Measurements from ENCODE around the gene CENPN.

The CENPN gene

DNA sequence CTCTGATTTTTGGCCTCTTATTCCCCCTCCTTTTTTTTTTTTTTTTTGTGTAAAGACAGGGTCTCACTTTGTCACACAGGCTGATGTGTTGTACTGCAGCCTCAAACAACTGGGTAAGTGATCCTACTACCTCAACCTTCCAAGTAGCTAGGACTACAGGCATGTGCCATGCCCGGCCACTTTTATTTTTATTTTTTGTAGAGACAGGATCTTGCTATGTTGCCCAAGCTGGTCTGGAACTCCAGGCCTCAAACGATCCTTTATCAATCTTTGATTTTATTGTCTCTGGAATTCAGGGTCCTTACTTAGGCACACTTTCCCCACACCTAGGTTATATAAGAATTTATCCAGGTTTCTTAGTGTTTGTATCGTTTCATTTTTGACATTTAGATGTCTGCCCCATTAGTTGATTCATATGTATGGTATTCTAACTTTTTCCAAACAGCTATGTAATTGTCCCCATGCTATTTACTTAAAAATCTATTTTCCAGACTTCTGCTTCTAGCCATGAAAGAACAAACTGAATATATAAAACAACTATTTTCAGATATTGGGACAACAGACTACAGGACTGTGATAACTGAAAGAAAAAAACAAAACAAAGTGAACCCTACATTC, 14.2 kb upstream of the CENPN start:
- no peak for DNase-seq

DNA sequence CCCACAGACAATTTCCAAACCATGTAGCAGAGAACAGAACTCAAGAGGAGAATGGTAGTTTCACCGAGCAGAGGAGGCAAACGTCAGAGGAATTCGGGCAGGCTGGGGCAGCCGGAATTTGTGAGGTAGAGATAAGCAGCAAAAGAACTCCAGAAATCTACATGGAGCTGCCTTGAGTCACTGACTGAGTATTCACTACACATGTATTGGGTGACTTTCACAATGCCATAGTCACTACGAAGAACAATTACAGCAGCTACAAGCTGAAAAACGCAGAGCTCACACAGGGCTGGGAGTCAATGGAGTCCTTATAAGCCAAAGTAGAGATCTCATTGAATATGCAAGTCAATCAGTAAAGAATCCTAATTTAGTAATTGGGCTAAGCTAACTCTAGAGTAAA, 13.7 kb upstream of the CENPN start:
- no peak for DNase-seq

- no peak for DNase-seq
Observed at GRCh38 chr16:80993834-80994233, 13.2 kb upstream of the CENPN start.

GRCh38 chr16:80994451-80994850, 12.6 kb upstream of the CENPN start:
- DNase-seq: no peak

- DNase-seq: no peak
Observed at GRCh38 chr16:80996688-80997138, 10.3 kb upstream of the CENPN start.

GRCh38 chr16:80997139-80997798, 9.7 kb upstream of the CENPN start:
- DNase-seq: no peak

- DNase-seq: no peak
Observed at GRCh38 chr16:80997964-80998620, 8.9 kb upstream of the CENPN start.

- DNase-seq: no peak
Observed at GRCh38 chr16:81000873-81001272, 6.1 kb upstream of the CENPN start.

DNA sequence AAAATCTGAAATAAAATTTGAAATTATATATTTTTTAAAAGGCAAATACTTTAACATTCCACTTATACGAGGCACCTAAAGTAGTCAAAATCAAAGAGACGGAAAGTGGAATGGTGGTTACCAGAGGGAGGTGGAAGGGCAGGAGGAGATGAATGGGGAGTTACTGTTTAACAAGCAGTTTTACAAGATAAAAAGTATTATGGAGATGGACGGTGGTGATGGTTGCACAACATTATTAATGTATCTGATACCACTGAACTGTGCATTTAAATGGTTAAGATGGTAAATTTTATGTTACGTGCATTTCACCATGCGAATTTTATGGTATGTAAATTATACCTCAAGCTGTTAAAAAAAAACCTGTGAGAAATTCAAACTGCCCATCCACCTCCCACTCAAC, 5.7 kb upstream of the CENPN start:
- DNase-seq: no peak

- no peak for DNase-seq
Observed at GRCh38 chr16:81003064-81003463, 4.0 kb upstream of the CENPN start.

GRCh38 chr16:81003610-81004460, 3.2 kb upstream of the CENPN start:
- no peak for DNase-seq

DNA sequence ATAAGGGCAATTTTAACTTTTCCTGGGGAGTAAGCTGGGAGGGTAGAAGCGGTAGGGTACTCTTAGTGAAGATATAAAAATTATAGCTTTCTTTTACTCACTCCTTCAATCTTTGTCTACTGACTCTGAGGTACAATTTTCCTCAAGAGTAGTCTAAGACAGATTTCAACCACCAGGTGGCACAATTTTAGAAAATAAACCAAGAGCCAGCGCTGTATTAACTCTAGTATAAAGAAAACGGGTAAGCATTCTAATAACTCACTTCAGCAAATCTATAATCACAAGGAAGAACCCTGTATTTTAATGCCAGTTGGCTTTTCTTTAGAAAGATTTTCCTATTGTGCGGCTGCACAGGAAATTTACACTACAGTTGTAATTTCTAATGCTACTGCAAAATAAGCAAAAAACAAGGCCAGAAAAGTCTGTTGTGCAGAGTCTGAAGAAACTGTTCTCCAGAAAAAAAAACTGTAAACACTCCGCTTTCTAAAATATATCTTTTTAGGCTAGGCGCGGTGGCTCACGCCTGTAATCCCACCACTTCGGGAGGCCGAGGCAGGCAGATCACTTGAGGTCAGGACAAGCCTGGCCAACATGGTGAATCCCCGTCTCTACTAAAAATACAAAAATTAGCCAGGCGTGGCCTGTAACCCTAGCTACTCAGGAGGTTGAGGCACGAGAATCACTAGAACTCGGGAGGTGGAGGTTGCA, 2.2 kb upstream of the CENPN start:
- no peak for DNase-seq

DNA sequence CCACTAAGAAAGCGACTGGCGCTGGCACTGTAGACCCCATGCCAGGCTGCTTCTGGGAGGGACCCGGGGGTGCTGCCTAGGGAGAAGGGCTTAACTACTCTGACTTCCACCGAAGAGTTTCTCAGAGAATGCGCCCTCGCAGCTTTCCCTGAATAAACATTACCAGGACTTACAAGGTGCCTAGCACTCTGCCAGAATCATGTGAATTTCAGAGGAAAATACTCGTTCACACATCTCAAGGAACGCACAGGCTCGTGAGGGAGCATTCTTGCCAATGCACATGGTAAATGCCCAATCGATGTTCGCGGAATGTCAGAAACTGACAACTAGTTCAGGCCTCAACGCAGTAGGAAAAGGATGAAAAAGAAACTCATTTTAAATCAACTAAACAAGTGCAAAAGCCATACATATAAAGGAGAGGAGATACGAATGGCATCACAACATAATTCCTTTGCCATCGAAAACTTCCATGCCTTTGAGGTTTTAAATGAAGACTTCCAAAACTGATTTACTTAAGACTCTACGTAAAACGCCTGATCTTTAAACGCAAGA, 1.3 kb upstream of the CENPN start:
- no peak for DNase-seq

GRCh38 chr16:81006211-81006812, 702 bp upstream of the CENPN start:
- no peak for DNase-seq

DNA sequence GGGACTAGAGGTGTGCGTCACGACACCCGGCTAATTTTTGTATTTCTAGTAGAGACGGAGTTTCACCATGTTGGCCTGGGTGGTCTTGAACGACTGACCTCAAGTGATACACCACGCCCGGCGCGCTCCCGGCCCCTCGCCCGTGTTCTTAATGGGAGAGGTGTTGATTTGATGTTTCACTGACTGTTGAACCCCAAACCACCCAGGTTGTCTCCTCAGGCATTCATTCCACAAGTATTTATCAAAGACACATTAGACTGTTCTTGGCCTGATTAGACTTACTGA, 1.4 kb downstream of the CENPN start:
- no peak for DNase-seq

- DNase-seq: no peak
Observed at GRCh38 chr16:81012974-81013373, 6.0 kb downstream of the CENPN start.

DNA sequence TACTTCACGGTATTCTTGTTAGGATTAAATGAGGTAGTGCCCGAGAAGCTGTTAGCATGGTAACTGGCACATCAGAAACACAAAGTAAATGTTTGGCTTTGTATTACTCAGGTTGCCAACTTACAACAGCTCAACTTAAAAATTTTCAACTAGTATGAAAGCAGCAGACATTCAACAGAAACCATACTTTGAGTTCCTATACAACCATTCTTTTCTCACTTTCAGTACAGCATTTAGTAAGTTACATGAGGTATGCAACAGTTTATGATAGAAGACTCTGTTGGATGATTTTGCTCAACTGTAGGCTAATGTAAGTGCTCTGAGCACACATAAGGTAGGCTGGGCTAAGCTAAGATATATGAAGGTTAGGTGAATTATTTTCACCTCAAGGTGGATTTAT, 7.7 kb downstream of the CENPN start:
- no peak for DNase-seq

DNA sequence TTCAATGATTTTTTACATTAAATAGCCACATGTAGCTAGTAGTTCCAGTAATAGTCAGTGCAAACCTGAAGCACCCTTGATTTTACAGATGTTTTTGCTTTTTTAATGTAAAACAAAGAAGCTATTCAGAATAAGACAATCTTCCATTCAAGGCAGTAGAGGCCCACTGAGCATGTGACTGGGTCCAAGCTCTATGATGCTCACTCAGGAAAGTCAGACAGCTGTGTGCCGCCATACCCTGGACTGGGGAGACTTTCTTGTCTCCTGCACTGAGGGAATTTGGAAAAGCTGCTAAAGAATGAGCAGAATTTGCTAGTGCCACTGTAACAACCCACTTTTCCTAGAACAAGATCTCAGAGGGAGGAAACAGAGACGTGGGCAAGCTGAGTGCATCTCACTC, 11.5 kb downstream of the CENPN start:
- no peak for DNase-seq

GRCh38 chr16:81026429-81026828, 19.4 kb downstream of the CENPN start:
- DNase-seq: no peak

- DNase-seq: no peak
Observed at GRCh38 chr16:81029930-81030604, 23.1 kb downstream of the CENPN start.

GRCh38 chr16:81035398-81035974, 28.5 kb downstream of the CENPN start, which contains the start of gene ATMIN:
TSS of gene ATMIN (plus strand) at chr16:81035842. CDS start at chr16:81035871, 29 bp downstream.
- DNase-seq: no peak
